ENCODE results near the gene ETNK2.

Gene ETNK2

DNA sequence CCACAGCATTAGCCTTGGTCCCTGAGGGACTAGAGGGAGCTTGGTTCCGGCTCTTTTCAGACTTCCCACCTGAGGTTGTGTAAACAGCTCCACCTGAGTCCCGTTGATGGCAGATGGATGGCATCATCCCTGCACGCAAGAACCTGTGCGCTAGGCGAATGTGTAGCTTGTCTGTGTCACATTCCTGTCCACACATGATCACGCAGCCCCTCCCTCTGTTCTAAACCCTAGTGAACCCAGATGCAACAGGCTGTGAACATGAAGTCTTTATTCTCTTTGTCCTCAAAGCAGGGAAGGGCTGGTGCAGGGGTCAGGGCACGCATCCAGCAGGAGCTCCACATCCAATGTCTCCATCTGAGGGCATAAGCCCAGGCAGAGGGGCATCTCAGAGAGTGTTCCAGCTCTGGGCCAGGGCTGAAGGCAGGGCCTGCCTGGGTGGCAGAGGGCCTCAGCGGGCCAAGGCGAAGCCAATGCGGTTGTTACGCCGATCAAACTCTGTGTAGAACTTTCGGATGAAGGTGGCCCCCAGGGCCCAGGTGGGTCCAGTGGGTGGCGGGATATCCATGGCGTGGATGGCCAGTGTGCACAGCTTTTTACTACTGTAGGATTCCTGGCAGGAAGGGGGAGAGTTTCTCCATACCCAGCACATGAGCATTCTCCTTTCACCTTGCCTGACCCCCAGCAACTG lies 2.9 kb upstream of the ETNK2 start:
- peaks cover 8% of the 10 kb centered on the region in 2 donors for H3K4me1 ChIP-seq (ENCODE audit: control insufficient read depth in 2 of 2, insufficient read depth in 1 of 2, low read depth in 1 of 2, low read length in 2 of 2)
- H4K91ac ChIP-seq (ENCODE audit: low read depth, low read length, poor library complexity), result no peak overlapping the region
- no CpG with 5 or more reads among the region's 15 CpGs for WGBS, 2 donors (ENCODE audit: extremely low coverage in 2 of 2, insufficient read length in 2 of 2, insufficient replicate concordance in 1 of 2)
- no peak overlapping the region for H3K4me3 ChIP-seq (ENCODE audit: low read length in 2 of 2)
- H2BK15ac ChIP-seq (ENCODE audit: low read length), result no peak overlapping the region
- H2AK5ac ChIP-seq (ENCODE audit: low read depth, low read length), result peak overlapping the region; percentile 66
- no peaks in the 10 kb centered on the region for H3K36me3 ChIP-seq (replicated peaks in 1 of 2; ENCODE audit: control insufficient read depth in 2 of 2, insufficient read depth in 2 of 2, low read length in 2 of 2)
- no peak overlapping the region for H3K27ac ChIP-seq (replicated peaks; ENCODE audit: low read length)
- H2BK12ac ChIP-seq (ENCODE audit: low read length), result no peak overlapping the region
- H3K79me1 ChIP-seq (ENCODE audit: low read depth, low read length), result peaks cover 3% of the 10 kb centered on the region
- no peak overlapping the region for H4K8ac ChIP-seq (ENCODE audit: low read depth, low read length)
- H3K23ac ChIP-seq (ENCODE audit: low read depth, low read length, poor library complexity), result no peak overlapping the region
- no peak overlapping the region for H3K4me2 ChIP-seq (ENCODE audit: insufficient read depth, low read length, poor library complexity, severe bottlenecking)
- no peak overlapping the region for H3K9ac ChIP-seq (ENCODE audit: low read depth, low read length, poor library complexity)
- no peak overlapping the region for H3K4ac ChIP-seq (ENCODE audit: low read length)
- H2AFZ ChIP-seq (ENCODE audit: low read length), result no peak overlapping the region
- H3K27me3 ChIP-seq (ENCODE audit: control insufficient read depth in 3 of 3, insufficient read depth in 3 of 3, low read depth in 1 of 3, low read length in 3 of 3), result peaks cover 0 to 23% (median 18%) of the 10 kb centered on the region in 3 experiments
- no peak for DNase-seq (ENCODE audit: low spot score)
- no peak overlapping the region for H2BK5ac ChIP-seq (ENCODE audit: low read length)
- H3K9me3 ChIP-seq (replicated peaks in 1 of 2; ENCODE audit: control insufficient read depth in 2 of 2, insufficient read depth in 1 of 2, low read depth in 1 of 2, low read length in 2 of 2), result peaks cover 0 to 1% of the 10 kb centered on the region in 2 donors
- H3K18ac ChIP-seq (ENCODE audit: low read length), result peak overlapping the region; percentile 19
- no peak overlapping the region for H3K14ac ChIP-seq (ENCODE audit: low read length)
- no peak overlapping the region for H2BK120ac ChIP-seq (ENCODE audit: low read depth, low read length)

DNA sequence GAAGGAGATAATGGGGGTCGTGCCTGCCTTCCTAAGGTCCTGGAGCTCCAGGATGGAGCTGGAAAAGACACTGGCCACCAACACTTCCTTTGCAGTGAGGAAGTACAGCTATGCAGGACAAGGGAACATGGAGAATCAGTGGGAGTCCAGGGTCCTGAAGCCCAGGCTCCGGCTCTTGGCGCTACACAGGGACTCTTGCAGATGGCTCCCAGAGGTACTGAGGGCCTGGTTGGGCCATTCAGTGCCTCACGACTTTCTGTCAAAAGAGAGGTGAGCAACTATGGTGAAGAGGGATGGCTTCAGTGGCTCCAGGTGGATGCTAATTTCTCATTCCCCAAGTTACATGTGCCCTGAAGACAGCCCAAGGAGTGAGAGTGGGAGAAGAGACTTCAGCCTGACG lies 1.8 kb upstream of the ETNK2 start:
- Histone ChIP-seq H3K4me3 (ENCODE audit: low read length in 2 of 2) (peak overlapping the region in 1 of 2 donors; percentile 62), H4K91ac (ENCODE audit: low read depth, low read length, poor library complexity) (no peak overlapping the region), H2AFZ (ENCODE audit: low read length) (no peak overlapping the region), H3K27ac (replicated peaks; ENCODE audit: low read length) (no peak overlapping the region), H3K9me3 (replicated peaks in 1 of 2; ENCODE audit: control insufficient read depth in 2 of 2, insufficient read depth in 1 of 2, low read depth in 1 of 2, low read length in 2 of 2) (peaks cover 0 to 1% of the 10 kb centered on the region in 2 donors), H3K4me2 (ENCODE audit: insufficient read depth, low read length, poor library complexity, severe bottlenecking) (no peak overlapping the region), H2BK120ac (ENCODE audit: low read depth, low read length) (no peak overlapping the region), H3K18ac (ENCODE audit: low read length) (no peak overlapping the region), H3K36me3 (replicated peaks in 1 of 2; ENCODE audit: control insufficient read depth in 2 of 2, insufficient read depth in 2 of 2, low read length in 2 of 2) (no peaks in the 10 kb centered on the region), H3K23ac (ENCODE audit: low read depth, low read length, poor library complexity) (no peak overlapping the region), H3K9ac (ENCODE audit: low read depth, low read length, poor library complexity) (no peak overlapping the region), H2BK5ac (ENCODE audit: low read length) (no peak overlapping the region), H2AK5ac (ENCODE audit: low read depth, low read length) (no peak overlapping the region), H3K27me3 (ENCODE audit: control insufficient read depth in 3 of 3, insufficient read depth in 3 of 3, low read depth in 1 of 3, low read length in 3 of 3) (peaks cover 0 to 21% (median 21%) of the 10 kb centered on the region in 3 experiments), H4K8ac (ENCODE audit: low read depth, low read length) (no peak overlapping the region), H3K4ac (ENCODE audit: low read length) (no peak overlapping the region), H3K4me1 (ENCODE audit: control insufficient read depth in 2 of 2, insufficient read depth in 1 of 2, low read depth in 1 of 2, low read length in 2 of 2) (peaks cover 8% of the 10 kb centered on the region in 2 donors), H2BK12ac (ENCODE audit: low read length) (no peak overlapping the region), H3K79me1 (ENCODE audit: low read depth, low read length) (peaks cover 3% of the 10 kb centered on the region), H3K14ac (ENCODE audit: low read length) (no peak overlapping the region), H2BK15ac (ENCODE audit: low read length) (no peak overlapping the region)
- WGBS, 2 donors (ENCODE audit: extremely low coverage in 2 of 2, insufficient read length in 2 of 2, insufficient replicate concordance in 1 of 2), result no CpG with 5 or more reads among the region's 5 CpGs
- no peak for DNase-seq (ENCODE audit: low spot score)

DNA sequence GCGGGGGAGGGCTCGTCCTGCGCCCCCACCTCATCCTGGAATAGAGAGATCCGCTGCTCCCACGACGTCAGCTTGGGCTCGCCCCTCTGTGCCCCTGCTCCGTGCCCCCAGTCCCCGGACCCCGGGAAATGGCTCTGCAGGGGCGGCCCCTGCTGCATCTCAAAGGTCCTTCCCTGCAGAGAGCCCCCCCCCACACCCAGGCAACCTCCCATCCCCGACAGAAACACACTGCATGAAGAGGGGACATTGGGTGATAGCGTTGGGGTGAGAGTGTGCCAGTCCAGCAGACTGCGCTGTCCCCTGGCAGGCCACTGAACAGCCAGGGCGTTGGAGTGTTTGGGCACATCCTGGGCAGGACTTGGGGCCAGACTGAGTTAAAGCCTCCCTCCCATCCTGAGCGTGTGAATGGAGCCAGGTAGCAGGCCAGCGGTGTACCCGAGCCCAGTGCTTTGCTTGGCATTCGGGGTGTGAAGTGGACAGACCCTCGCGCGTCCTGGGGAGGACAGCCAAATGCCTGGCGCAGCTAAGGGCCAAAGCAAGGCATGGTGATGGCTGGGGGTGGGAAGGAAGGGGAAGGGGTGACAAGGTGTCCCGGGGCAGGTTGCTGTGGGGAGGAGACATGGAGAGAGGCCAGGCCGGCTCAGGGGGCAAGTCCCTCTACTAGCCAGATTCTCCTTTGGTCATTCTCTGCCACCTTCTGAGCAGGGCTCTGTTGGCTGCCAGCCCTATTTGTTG lies 633 bp upstream of the ETNK2 start:
- H3K4ac ChIP-seq (ENCODE audit: low read length), result peak overlapping the region; percentile 4
- no peak for DNase-seq (ENCODE audit: low spot score)

More for the DNA sequence above, 633 bp upstream of the ETNK2 start:
- Histone ChIP-seq H2BK5ac (ENCODE audit: low read length) (no peak overlapping the region), H3K36me3 (replicated peaks in 1 of 2; ENCODE audit: control insufficient read depth in 2 of 2, insufficient read depth in 2 of 2, low read length in 2 of 2) (no peaks in the 10 kb centered on the region), H3K23ac (ENCODE audit: low read depth, low read length, poor library complexity) (peak overlapping the region; percentile 98), H2BK15ac (ENCODE audit: low read length) (peak overlapping the region; percentile 34), H2AK5ac (ENCODE audit: low read depth, low read length) (peak overlapping the region; percentile 43), H3K14ac (ENCODE audit: low read length) (no peak overlapping the region), H3K9me3 (replicated peaks in 1 of 2; ENCODE audit: control insufficient read depth in 2 of 2, insufficient read depth in 1 of 2, low read depth in 1 of 2, low read length in 2 of 2) (peaks cover 0 to 1% of the 10 kb centered on the region in 2 donors), H4K91ac (ENCODE audit: low read depth, low read length, poor library complexity) (no peak overlapping the region), H3K79me1 (ENCODE audit: low read depth, low read length) (peaks cover 3% of the 10 kb centered on the region), H3K27ac (replicated peaks; ENCODE audit: low read length) (no peak overlapping the region), H2AFZ (ENCODE audit: low read length) (peak overlapping the region; percentile 98), H3K4me1 (ENCODE audit: control insufficient read depth in 2 of 2, insufficient read depth in 1 of 2, low read depth in 1 of 2, low read length in 2 of 2) (peaks cover 14 to 16% of the 10 kb centered on the region in 2 donors), H3K27me3 (ENCODE audit: control insufficient read depth in 3 of 3, insufficient read depth in 3 of 3, low read depth in 1 of 3, low read length in 3 of 3) (peaks cover 0 to 24% (median 18%) of the 10 kb centered on the region in 3 experiments), H2BK120ac (ENCODE audit: low read depth, low read length) (peak overlapping the region; percentile 10), H3K18ac (ENCODE audit: low read length) (peak overlapping the region; percentile 97), H3K4me2 (ENCODE audit: insufficient read depth, low read length, poor library complexity, severe bottlenecking) (peak overlapping the region; percentile 94), H3K9ac (ENCODE audit: low read depth, low read length, poor library complexity) (peak overlapping the region; percentile 94), H2BK12ac (ENCODE audit: low read length) (peak overlapping the region; percentile 95), H3K4me3 (ENCODE audit: low read length in 2 of 2) (peak overlapping the region; percentile 58 to 87), H4K8ac (ENCODE audit: low read depth, low read length) (no peak overlapping the region)
- WGBS, 2 donors (ENCODE audit: extremely low coverage in 2 of 2, insufficient read length in 2 of 2, insufficient replicate concordance in 1 of 2), result no CpG with 5 or more reads among the region's 25 CpGs

Measured in neuronal stem cell (in vitro differentiated cells).